HepG2 (cell line): ENCODE measurements around the gene BCAS3. TPM values are rescaled to one million over a fixed set of nuclear protein-coding genes. Genes with fewer than 3 reads are reported as not detected.
A peak's percentile ranks its signal among the peaks of the same experiment; 100 is the strongest.

Experiments
- DZIP1 ChIP-seq: sonication (generic); formaldehyde crosslinking; IDR thresholded peaks from 2 replicates; pipeline ENCODE4 v1.5.0; 2020; ENCODE audit warnings: mild to moderate bottlenecking, missing genetic modification reagents
- GTF2F1 ChIP-seq: fragments of 150-350 bp; IDR thresholded peaks from 2 replicates; pipeline ENCODE4 v1.6.1; 2014; ENCODE audit warnings: low read length
- HES4 ChIP-seq: sonication (generic); formaldehyde crosslinking; IDR thresholded peaks from 2 replicates; pipeline ENCODE4 v1.9.0; 2021; ENCODE audit warnings: mild to moderate bottlenecking, missing genetic modification reagents, borderline replicate concordance
- IKZF4 ChIP-seq: sonication (generic); formaldehyde crosslinking; IDR thresholded peaks from 2 replicates; pipeline ENCODE4 v1.5.1; 2020; ENCODE audit warnings: borderline replicate concordance, mild to moderate bottlenecking, low read depth, missing genetic modification reagents; ENCODE audit errors: not compliant biosample characterization
- JDP2 ChIP-seq: sonication (generic); formaldehyde crosslinking; IDR thresholded peaks from 2 replicates; pipeline ENCODE4 v1.8.1; 2022; ENCODE audit warnings: missing genetic modification reagents, borderline replicate concordance
- KAT8 ChIP-seq: IDR thresholded peaks from 2 replicates; pipeline ENCODE4 v1.6.1; 2016; ENCODE audit warnings: missing genetic modification reagents, missing compliant biosample characterization
- KDM1A ChIP-seq: IDR thresholded peaks from 2 replicates; pipeline ENCODE4 v1.6.1; 2016; ENCODE audit warnings: missing compliant biosample characterization
- NR2F6 ChIP-seq, 2 experiments: IDR thresholded peaks; 2 replicates each; pipeline ENCODE4 v1.6.1; 2016; ENCODE audit warnings: antibody characterized with exemption in 1 of 2, mild to moderate bottlenecking in 1 of 2
- THYN1 ChIP-seq: sonication (generic); formaldehyde crosslinking; IDR thresholded peaks from 2 replicates; pipeline ENCODE4 v1.8.1; 2023; ENCODE audit warnings: low read depth, mild to moderate bottlenecking, moderate library complexity, missing genetic modification reagents, borderline replicate concordance
- ZNF234 ChIP-seq: sonication (generic); formaldehyde crosslinking; conservative IDR thresholded peaks from 2 replicates; pipeline ENCODE4 v1.5.1; 2020; ENCODE audit warnings: mild to moderate bottlenecking, missing genetic modification reagents
- ZNF44 ChIP-seq: sonication (generic); formaldehyde crosslinking; IDR thresholded peaks from 2 replicates; pipeline ENCODE4 v1.5.1; 2020; ENCODE audit warnings: mild to moderate bottlenecking, missing genetic modification reagents
- ZNF564 ChIP-seq: sonication (generic); formaldehyde crosslinking; IDR thresholded peaks from 2 replicates; pipeline ENCODE4 v1.8.1; 2023; ENCODE audit warnings: mild to moderate bottlenecking, missing genetic modification reagents
- ZSCAN29 ChIP-seq: sonication (generic); formaldehyde crosslinking; conservative IDR thresholded peaks from 2 replicates; pipeline ENCODE4 v1.4.0; 2020; ENCODE audit warnings: mild to moderate bottlenecking, missing genetic modification reagents
- polyA plus RNA-seq, 8 experiments: library from polyadenylated mRNA; depleted of rRNA in 3 of 8; stranded (reverse) in 7 of 8; unstranded in 1 of 8; fragments of >200 nt; fragmentation: Illumina TruSeq in 4 of 8; extraction: Trizol in 4 of 8; gene quantifications; 2 replicates each; pipeline versions ENCODE4 v1.2.1 to v1.2.3, GENCODE V29; 2011 to 2016; ENCODE audit warnings: low read depth in 4 of 8, missing spikeins in 1 of 8, mixed read lengths in 1 of 8; ENCODE audit not compliant: insufficient read depth in 1 of 8
- total RNA-seq, 5 experiments: library from RNA; depleted of rRNA; stranded (reverse); fragments of >200 nt; fragmentation: Illumina TruSeq; extraction: Trizol; gene quantifications; 2 replicates each; pipeline ENCODE4 v1.2.3, GENCODE V29; 2016; ENCODE audit warnings: low read depth in 1 of 5
- TF ChIP-seq, protein P1 (sequence below): sonication (generic); formaldehyde crosslinking; conservative IDR thresholded peaks from 2 replicates; pipeline ENCODE4 v1.4.0; 2020; ENCODE audit warnings: mild to moderate bottlenecking, missing genetic modification reagents, moderate library complexity
- TF ChIP-seq, protein P2 (sequence below): sonication (generic); formaldehyde crosslinking; IDR thresholded peaks from 2 replicates; pipeline ENCODE4 v1.5.1; 2020; ENCODE audit warnings: missing genetic modification reagents, mild to moderate bottlenecking, borderline replicate concordance
- TF ChIP-seq, protein P3 (sequence below): sonication (generic); formaldehyde crosslinking; IDR thresholded peaks from 2 replicates; pipeline ENCODE4 v1.4.0; 2020; ENCODE audit warnings: missing genetic modification reagents

The BCAS3 gene
- total and polyA plus RNA-seq, 2 of the 13 experiments (the other 11 are each of a cell fraction or from before 2014, with no cell fraction given), result 10.7 to 11.2 TPM

- TF ChIP-seq, protein P1, sequence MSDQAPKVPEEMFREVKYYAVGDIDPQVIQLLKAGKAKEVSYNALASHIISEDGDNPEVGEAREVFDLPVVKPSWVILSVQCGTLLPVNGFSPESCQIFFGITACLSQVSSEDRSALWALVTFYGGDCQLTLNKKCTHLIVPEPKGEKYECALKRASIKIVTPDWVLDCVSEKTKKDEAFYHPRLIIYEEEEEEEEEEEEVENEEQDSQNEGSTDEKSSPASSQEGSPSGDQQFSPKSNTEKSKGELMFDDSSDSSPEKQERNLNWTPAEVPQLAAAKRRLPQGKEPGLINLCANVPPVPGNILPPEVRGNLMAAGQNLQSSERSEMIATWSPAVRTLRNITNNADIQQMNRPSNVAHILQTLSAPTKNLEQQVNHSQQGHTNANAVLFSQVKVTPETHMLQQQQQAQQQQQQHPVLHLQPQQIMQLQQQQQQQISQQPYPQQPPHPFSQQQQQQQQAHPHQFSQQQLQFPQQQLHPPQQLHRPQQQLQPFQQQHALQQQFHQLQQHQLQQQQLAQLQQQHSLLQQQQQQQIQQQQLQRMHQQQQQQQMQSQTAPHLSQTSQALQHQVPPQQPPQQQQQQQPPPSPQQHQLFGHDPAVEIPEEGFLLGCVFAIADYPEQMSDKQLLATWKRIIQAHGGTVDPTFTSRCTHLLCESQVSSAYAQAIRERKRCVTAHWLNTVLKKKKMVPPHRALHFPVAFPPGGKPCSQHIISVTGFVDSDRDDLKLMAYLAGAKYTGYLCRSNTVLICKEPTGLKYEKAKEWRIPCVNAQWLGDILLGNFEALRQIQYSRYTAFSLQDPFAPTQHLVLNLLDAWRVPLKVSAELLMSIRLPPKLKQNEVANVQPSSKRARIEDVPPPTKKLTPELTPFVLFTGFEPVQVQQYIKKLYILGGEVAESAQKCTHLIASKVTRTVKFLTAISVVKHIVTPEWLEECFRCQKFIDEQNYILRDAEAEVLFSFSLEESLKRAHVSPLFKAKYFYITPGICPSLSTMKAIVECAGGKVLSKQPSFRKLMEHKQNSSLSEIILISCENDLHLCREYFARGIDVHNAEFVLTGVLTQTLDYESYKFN, result peak; percentile 70
- TF ChIP-seq THYN1 (CRISPR knock-in tag) (no peak), NR2F6 (IDR thresholded peaks at IDR 0.05) (peak; percentile 78), NR2F6 (CRISPR knock-in tag; IDR thresholded peaks at IDR 0.05) (peak; percentile 83), ZNF234 (CRISPR knock-in tag) (no peak), ZNF564 (no peak), HES4 (CRISPR knock-in tag) (no peak; the same call in 1 of the 2 replicates), JDP2 (CRISPR knock-in tag) (no peak), ZNF44 (CRISPR knock-in tag) (no peak), GTF2F1 (no peak), KDM1A (no peak), KAT8 (no peak), ZSCAN29 (CRISPR knock-in tag) (0 out of 2 replicates have a peak, but pooled peaks have one; percentile 9), IKZF4 (CRISPR knock-in tag) (no peak), DZIP1 (CRISPR knock-in tag) (no peak)
- TF ChIP-seq, protein P2, sequence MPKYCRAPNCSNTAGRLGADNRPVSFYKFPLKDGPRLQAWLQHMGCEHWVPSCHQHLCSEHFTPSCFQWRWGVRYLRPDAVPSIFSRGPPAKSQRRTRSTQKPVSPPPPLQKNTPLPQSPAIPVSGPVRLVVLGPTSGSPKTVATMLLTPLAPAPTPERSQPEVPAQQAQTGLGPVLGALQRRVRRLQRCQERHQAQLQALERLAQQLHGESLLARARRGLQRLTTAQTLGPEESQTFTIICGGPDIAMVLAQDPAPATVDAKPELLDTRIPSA (CRISPR knock-in tag), result no peak
- TF ChIP-seq, protein P3, sequence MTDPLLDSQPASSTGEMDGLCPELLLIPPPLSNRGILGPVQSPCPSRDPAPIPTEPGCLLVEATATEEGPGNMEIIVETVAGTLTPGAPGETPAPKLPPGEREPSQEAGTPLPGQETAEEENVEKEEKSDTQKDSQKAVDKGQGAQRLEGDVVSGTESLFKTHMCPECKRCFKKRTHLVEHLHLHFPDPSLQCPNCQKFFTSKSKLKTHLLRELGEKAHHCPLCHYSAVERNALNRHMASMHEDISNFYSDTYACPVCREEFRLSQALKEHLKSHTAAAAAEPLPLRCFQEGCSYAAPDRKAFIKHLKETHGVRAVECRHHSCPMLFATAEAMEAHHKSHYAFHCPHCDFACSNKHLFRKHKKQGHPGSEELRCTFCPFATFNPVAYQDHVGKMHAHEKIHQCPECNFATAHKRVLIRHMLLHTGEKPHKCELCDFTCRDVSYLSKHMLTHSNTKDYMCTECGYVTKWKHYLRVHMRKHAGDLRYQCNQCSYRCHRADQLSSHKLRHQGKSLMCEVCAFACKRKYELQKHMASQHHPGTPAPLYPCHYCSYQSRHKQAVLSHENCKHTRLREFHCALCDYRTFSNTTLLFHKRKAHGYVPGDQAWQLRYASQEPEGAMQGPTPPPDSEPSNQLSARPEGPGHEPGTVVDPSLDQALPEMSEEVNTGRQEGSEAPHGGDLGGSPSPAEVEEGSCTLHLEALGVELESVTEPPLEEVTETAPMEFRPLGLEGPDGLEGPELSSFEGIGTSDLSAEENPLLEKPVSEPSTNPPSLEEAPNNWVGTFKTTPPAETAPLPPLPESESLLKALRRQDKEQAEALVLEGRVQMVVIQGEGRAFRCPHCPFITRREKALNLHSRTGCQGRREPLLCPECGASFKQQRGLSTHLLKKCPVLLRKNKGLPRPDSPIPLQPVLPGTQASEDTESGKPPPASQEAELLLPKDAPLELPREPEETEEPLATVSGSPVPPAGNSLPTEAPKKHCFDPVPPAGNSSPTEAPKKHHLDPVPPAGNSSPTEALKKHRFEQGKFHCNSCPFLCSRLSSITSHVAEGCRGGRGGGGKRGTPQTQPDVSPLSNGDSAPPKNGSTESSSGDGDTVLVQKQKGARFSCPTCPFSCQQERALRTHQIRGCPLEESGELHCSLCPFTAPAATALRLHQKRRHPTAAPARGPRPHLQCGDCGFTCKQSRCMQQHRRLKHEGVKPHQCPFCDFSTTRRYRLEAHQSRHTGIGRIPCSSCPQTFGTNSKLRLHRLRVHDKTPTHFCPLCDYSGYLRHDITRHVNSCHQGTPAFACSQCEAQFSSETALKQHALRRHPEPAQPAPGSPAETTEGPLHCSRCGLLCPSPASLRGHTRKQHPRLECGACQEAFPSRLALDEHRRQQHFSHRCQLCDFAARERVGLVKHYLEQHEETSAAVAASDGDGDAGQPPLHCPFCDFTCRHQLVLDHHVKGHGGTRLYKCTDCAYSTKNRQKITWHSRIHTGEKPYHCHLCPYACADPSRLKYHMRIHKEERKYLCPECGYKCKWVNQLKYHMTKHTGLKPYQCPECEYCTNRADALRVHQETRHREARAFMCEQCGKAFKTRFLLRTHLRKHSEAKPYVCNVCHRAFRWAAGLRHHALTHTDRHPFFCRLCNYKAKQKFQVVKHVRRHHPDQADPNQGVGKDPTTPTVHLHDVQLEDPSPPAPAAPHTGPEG, result no peak
These were observed 701.2 kb downstream of the BCAS3 start (continued) for GRCh38 chr17:61378658-61379456.
